AG09309 (cell line): ENCODE measurements around the gene PIGL.
"Not testable (repeated sequence)": the region's sequence is repeated elsewhere in the genome, so short reads cannot be mapped to it uniquely, and the experiment has no call there.

ENCODE experiments used
- DNase-seq: peaks from one replicate; pipeline ENCODE4 v3.0.0-alpha.2; 2010; ENCODE audit warnings: low read depth
- H3K4me3 ChIP-seq: 2 replicates; pipeline ENCODE4 v1.5.1; 2011; ENCODE audit warnings: mild to moderate bottlenecking, low read depth, low read length, moderate library complexity; ENCODE audit not compliant: control insufficient read depth
- TF ChIP-seq, protein P1 (sequence below): IDR thresholded peaks from 2 replicates; pipeline ENCODE4 v1.5.1; 2011; ENCODE audit warnings: mild to moderate bottlenecking, low read depth, low read length, inconsistent platforms; ENCODE audit not compliant: insufficient read depth, control insufficient read depth; ENCODE audit errors: missing control alignments

Gene PIGL

DNA sequence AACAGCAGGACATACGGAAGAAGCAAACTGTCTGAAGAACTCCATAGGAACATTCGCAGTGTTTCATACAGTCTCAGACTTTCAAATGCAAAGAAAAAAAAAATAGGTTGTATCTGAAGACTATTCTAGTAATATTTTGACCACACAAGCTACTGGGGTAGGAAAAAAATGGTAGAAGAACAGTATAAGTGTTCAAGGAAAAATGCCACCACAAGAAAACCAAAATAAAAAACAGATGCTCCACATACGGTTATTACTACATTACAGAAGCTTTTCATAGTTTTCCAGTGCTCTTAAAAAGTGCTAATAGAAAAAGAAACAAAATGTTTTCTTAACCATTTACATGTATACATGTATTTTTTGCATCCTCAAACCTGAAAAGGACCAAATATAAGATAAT is 5.4 kb upstream of the PIGL start:
- H3K4me3 ChIP-seq, result no peak overlapping the region
- DNase-seq, result no peak
- TF ChIP-seq, protein P1, sequence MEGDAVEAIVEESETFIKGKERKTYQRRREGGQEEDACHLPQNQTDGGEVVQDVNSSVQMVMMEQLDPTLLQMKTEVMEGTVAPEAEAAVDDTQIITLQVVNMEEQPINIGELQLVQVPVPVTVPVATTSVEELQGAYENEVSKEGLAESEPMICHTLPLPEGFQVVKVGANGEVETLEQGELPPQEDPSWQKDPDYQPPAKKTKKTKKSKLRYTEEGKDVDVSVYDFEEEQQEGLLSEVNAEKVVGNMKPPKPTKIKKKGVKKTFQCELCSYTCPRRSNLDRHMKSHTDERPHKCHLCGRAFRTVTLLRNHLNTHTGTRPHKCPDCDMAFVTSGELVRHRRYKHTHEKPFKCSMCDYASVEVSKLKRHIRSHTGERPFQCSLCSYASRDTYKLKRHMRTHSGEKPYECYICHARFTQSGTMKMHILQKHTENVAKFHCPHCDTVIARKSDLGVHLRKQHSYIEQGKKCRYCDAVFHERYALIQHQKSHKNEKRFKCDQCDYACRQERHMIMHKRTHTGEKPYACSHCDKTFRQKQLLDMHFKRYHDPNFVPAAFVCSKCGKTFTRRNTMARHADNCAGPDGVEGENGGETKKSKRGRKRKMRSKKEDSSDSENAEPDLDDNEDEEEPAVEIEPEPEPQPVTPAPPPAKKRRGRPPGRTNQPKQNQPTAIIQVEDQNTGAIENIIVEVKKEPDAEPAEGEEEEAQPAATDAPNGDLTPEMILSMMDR, result no peak

DNA sequence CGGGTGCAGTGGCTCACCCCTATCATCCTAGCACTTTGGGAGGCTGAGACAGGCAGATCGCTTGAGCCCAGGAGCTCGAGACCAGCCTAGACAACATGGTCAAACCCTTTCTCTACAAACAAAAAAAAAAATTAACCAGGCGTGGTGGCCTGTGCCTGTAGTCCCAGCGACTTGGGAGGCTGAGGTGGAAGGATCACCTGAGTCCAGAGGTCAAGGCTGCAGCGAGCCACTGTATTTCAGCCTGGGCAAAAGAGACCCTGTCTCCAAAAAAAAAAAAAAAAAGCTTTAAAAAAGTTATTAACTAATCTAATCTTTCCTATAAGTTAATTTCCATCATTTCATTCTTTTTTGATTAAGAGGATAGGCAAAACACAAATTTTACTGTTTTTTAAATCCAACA is 4.2 kb upstream of the PIGL start:
- DNase-seq, result no peak
- TF ChIP-seq, protein P1, result no peak
- no peak overlapping the region for H3K4me3 ChIP-seq

DNA sequence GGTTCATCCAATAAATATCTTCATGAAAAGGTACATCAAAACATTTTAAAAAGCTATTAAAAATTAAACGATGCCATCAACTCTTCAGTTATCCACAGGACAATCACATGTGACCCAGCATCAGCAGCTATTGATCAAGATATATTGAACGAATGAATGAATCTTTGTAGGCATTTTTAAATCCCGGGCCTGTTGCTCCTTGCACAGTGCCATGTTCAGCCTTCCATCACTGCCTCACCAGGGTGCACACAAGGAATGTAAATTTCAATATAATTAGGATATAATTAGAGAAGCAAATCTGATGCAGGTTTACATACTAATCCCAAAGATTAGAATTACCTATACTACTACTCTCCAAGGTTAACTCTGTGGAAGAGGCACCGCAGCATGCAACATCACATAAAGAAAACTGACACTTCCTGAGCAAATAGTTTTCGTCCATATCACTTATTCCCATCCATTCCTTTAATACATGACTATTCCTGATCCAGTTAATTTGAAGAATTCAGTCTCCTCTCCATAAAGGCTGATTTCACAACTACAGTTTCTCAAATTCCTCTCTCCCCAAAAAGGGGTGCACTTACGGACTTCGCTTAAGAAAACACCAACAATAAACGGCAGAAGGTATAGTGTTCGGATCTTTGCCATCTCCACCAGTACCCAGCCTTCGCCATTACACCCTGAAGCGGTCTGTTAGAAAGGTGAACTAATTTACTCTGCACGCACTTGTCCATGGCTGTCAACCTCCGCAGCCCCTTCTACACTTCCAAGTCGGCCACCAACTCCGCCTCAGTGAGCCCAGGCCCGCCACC is 2.6 kb upstream of the PIGL start:
- TF ChIP-seq, protein P1, result no peak
- DNase-seq, result no peak

DNA sequence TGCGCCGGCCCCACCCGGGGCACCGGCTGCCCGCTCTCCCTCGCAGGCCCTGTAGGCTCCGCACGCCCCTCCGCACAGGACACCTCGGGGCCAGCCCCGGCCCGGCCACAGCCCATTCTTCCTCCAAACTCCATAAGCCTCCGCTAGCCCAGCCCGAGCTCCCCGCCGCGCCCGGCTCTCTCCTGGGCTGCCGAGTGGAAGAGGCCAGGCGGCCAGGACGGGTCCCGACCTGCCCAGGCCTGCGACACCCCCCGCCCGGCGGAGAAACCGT is 2.1 kb upstream of the PIGL start:
- no peak for DNase-seq
- TF ChIP-seq, protein P1, result no peak
- H3K4me3 ChIP-seq, result peak overlapping the region; percentile 49

More for the DNA sequence above, 2.6 kb upstream of the PIGL start:
- peak overlapping the region; percentile 49 for H3K4me3 ChIP-seq

DNA sequence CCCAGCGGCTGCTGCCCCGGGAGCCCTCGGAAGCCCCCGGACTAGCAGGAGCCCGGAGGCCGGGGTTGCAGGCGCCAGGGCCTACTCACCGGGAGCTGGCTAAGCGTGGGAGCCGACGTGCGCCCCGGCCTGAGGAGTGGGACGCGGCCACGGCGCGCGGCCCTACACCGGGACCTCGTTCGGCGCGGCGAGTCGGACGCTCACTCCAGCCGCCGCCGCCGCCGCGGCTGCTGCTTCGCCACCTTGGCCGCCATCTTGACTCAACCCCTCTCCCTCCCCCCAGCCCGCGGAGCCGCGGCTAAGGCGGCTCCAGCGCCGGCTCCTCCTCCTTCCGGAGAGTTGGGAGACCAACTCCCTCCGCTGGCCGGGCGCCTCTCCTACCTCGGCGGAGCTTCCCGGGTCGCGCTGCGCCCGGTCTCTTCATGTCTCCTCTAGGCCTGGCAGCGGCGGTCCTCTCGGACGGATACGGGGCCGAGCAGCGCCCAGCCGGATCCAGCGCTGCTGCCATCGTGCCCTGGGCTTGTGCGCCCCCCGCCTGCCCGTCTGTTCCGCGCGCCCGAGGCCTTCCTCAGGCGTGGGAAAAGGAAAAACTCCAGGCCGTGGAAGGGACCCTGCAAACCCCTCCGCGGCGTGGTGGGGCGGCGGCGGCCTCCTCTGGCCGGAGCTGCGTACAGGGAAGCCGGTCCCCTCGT is 1.6 kb upstream of the PIGL start, which contains the start of gene NCOR1:
TSS of gene NCOR1 (minus strand) at position 262 of the 692 bp plus-strand sequence. CDS start 20,965 bp downstream, outside the sequence.
- DNase-seq, result peak; percentile 64
- TF ChIP-seq, protein P1, result peak; percentile 34
- peak within 1 kb of the TSS; percentile 49 for H3K4me3 ChIP-seq

DNA sequence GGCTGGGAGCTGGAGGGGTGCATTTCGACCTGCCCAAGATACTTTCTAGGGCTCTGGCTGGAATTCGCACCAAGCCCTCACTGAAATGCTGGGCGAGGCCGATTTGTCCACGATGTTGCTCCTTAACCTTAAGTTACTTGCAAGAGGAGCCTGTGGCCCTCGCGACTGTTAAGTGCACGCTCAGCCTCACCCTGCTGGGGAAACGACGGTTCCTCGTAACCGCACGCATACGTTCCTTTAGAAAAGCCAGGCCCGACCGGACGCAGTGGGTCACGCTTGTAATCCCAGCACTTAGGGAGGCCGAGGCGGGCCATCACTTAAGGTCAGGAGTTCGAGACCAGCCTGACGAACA is 1.1 kb upstream of the PIGL start:
- TF ChIP-seq, protein P1, result no peak
- peak overlapping the region; percentile 49 for H3K4me3 ChIP-seq
- DNase-seq, result no peak

DNA sequence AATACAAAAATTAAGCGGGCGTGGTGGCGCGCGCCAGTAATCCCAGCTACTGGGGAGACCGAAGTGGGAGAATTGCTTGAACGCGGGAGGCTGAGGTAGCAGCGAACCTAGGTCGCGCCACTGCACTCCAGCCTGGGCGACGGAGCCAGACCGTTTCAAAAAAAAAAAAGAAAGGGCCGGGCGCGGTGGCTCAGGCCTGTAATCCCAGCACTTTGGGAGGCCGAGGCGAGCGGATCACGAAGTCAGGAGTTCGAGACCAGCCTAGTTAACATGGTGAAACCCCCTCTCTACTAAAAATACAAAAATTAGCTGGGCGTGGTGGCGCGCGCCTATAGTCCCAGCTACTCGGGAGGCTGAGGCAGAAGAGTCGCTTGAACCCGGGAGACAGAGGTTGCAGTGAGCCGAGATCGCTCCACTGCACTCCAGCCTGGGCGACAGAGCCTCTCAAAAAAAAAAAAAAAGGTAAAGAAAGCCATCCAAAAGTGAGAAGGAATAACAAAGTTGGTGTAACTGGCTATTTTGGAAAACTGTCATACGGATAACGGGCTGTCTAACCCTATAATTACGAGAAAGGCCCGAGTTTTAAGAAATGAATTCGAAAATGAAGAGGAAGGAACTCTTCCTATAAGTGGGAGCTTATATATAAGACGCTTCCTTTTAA is 539 bp upstream of the PIGL start:
- DNase-seq, H3K4me3 ChIP-seq: not testable (repeated sequence)
